COLO668 (cell line): ENCODE data around the gene PPP1R1B.
"Not testable (repeated sequence)": the region's sequence is repeated elsewhere in the genome, so short reads cannot be mapped to it uniquely, and the experiment has no call there.

Source experiments
- DNase-seq: peaks from one replicate; lab custom pipeline; 2025; ENCODE audit not compliant: unreplicated experiment; lab: John Stamatoyannopoulos, UW

The PPP1R1B gene

DNA sequence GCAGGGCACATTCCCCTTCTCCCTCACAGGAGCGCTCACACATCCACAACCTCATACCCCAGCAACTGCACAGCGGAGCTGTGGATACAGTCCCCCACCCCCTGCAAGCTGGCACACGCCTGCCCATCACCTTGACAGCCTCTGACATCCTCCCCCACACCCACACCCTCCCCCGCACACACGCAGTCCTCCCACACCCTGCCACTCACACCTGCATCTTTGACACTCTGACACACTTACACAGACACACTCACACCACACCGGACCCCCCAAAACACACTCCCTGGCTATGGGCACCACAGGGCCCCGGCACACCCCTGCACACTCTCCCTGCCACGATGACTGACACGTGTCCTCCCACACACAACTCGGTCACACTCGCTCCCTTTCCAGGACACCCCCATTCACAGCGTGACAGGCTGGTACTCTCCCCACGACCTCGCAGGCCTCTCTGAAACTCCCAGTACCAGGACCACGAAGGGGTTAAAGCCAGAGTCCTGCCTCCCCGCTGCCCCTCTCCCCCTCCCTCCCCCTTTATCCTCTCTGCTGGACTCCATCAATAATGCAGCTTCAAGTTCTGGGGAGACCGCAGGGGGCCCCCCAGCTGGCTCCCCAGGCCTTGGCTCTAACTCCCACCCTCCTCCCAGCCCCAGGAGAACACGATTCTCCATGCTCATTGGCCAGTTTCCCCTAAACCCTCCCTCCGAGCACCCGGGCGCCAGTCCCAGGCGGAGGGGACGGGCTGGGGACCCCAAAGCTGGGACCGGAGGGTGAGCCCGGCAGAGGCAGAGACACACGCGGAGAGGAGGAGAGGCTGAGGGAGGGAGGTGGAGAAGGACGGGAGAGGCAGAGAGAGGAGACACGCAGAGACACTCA is at the start of gene PPP1R1B:
Gene PPP1R1B, plus strand, starts transcription at position 782 of the 876 bp plus-strand sequence. CDS start 441 bp downstream, outside the sequence.
- no peak for DNase-seq

DNA sequence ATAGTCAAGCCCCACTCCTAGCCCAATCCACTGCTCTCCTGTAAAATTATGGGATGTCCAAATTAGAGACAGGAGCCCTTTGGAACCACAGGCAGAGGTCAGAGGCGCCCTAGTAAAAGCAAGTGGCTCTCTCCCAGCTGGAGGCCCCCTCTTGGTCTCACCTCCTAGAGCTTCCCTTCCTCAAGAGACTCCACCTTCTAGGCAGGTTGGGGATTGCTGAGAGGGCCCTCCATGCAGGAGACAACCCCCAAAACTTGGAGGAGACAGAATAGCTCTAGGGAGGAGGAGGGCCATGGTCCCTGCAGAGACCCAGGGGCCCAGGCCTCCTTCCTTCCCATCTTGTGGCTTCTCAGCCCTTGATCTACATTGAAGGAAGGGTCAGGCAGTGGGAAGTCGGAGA is 48.5 kb upstream of the PPP1R1B start:
- DNase-seq, result no peak

DNA sequence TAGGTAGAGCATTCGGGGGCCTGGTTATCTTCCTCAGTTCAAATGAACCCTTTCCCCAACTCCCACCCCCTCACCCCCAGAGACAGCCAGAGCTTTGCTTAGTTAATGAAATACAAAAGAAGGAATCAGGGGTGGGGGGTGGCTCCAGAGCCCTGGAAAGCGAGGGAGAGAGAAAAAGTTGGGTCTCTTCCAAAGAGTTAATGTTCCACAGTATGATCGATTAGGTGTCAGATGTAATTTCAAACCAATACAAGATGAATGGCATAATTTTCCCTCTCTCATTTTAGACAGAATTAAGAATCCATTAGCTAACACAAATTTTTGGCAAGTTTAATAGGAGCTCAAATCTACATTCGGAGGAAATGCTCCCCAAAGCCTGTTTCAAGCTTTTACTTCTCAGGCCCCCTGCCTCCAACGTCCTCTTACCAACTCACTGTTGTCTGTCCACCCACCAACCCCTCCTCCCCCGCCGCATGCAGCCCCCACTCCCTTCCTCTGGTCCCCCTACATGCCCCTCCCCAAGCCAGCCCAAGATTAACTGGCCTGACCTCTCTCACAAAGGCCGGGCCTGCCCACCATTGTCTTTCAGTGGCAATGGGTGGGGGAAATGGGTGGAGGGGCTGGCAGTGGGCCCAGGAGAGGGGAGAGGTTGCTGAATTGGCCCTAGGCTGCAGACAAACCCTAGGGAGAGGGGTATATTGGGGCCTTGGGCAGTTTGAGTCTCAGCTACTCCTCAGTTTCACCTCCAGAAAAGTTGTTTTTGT is 47.3 kb upstream of the PPP1R1B start:
- DNase-seq, result no peak

DNA sequence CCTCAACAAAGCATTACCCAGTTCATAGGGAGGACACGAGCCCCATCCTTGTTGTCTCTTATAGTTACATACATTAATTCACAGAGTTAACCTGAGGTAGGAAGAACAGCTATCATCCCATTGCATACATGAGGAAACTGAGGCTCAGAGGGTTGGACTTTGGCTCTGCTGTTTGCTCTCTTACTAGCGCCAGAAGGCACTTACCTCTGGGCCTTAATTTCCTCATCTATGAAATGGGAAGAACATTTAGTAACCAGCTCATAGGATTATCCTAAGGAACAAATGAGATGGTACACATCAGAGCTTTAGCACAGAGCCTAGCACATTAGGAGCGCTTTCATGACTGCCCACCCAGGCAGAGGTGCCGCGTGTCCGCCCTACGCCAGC is 46.7 kb upstream of the PPP1R1B start:
- no peak for DNase-seq

DNA sequence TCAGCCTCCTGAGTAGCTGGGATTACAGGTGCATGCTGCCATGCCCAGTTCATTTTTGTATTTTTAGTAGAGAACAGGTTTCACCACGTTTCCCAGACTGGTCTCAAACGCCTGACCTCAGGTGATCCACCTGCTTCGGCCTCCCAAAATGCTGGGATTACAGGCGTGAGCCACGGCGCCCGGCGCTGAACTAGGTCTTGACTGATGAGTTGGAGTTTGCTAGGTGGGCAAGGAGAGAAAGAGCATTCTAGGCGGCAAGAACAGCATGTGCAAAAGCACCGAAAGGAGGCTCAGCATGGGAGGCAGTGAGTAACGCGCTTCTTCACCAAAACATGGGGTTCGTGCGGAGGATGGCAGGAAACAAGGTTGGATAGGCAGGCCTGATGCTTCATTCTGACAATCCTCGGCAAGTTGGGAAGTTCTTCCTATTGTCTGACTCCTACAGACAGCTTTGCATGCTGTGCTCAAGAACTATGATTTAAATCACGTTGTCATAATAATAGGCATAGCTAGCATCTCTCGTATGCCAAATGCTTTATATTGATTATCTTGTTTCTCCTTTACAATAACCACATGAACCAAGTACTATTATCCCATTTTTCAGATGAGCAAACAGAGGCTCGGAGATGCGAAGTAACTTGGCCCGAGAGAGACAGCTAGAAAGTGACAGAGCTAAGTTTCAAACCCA is 45.5 kb upstream of the PPP1R1B start:
- DNase-seq, result no peak

DNA sequence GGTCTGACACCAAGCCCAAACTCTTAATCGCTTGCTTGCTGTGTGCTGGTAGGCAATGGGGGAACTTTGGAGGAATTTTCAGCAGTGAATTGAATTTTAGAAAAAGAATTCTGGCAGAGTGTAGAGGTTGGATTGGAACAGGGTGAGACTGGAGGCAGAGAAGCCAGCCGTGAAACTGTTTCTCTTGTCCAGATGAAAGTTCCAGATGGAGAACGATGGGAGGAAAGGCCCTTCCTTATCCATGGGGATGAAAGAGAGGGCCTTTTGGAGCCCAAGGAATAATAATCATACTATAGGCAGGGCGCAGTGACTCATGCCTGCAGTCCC is 45.0 kb upstream of the PPP1R1B start:
- no peak for DNase-seq

DNA sequence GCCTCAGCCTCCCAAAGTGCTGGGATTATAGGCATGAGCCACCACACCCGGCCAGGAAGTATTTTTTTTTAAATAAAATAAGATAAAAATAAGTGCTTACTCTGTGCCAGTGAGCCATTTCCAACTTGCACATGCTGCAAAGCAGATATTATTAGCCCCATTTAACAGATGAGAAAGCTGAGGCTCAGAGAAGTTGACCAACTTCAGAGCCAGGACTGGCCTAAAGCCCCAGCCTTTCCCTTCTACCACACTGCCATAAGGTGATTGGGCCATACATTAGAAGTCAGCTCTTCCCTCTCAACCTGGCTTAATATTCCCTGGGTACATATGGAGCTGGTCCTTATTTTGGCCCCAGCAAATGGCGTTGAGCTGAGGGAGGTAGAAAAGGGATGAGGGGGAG is 44.1 kb upstream of the PPP1R1B start:
- DNase-seq, result no peak

DNA sequence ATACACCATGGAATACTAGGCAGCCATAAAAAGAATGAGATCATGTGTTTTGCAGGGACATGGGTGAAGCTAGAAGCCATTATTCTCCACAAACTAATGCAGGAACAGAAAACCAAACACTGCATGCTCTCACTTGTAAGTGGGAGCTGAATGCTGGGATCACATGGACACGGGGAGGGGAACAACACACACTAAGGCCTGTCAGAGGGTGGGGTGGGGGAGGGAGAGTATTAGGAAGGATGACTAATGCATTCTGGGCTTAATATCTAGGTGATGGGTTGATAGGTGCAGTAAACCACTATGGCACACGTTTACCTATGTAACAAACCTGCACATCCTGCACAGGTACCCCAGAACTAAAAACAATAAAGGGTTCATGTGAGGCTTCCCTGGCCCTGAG is 36.6 kb upstream of the PPP1R1B start:
- DNase-seq, result not testable (repeated sequence)

DNA sequence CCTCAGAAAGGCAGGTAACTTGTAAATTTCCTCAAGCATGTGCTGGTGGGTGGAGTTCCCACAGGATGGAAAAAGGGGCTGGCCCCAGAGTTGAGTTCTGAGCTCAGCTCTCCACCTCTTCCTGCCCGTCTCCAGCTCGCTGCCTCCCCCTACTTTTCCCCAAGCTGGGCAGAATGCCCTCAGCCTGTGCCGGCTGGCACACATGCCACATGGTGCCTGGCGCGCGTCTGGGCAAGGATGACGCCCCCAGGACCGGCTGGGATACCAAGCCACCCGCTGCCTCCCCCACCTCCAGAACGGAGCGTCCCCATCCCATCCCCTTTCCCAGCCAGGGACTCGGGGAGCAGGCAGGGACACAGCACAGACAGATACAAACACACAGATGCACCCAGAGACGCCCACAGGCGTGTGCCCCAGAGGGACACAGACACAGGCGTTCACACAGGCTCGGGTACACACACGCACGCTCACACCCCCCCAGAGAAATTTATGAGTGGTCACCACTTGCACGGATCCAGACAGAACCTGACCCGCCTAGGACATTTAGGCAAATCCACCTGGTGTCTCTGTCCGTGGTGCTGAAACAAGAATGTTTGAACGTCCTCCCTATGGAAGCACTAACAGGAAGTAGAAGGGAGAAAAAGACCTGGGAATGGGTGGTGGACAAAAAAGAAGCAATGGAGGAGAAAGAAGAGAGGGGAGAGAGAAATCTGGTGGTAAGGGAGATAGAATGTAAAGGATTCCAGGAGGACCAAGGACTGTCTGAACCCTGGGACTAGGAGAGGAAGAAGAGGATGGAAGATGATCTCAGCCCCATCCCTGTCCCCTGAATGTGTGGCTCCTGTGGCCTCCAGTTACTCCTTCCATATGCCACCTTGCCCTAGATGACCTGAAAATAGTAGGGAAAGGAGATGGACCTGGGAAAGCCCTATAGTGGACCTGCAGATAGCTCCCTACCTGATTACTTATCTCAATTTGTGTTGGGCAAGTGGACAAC is 34.5 kb upstream of the PPP1R1B start:
- no peak for DNase-seq

DNA sequence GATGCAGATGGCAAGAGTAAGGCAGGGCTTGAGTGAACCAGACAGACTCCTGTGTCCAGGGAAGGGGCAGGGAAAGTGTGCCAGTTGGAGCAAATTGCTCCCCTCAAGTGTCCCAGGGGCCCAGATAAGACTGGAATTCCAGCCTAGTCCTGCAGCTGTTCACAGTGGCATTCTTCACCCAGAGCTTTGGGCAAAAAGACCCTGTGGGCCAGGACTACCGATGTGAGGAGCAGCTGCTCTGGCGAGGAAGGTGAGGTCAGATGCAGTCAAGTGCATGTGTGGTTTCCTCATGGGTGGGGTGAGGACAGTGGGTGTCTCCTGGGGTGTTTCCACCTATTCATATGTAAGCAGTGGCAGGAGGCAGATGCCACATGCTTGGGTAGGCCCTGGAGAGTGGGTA is 33.4 kb upstream of the PPP1R1B start:
- no peak for DNase-seq

DNA sequence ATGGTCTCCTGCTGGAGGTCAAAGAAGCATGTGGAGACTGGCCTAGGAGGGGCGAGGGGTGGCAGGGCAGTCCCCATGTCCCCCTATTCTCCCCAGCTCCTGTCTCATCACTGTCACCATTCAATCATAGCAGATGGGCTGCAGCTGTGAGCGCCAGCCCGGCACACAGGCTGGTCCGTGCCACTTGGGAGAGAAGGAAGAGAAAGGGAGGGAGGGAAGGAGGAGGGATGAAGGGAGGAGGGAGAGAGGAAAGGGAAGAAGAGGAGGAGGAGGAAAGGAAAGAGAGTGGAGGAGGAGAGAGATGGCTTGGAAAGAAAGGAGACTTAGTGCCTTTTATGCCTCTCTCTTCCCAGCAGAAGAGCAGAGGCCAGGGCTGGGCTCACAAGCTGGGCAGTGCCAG is 31.5 kb upstream of the PPP1R1B start:
- no peak for DNase-seq

DNA sequence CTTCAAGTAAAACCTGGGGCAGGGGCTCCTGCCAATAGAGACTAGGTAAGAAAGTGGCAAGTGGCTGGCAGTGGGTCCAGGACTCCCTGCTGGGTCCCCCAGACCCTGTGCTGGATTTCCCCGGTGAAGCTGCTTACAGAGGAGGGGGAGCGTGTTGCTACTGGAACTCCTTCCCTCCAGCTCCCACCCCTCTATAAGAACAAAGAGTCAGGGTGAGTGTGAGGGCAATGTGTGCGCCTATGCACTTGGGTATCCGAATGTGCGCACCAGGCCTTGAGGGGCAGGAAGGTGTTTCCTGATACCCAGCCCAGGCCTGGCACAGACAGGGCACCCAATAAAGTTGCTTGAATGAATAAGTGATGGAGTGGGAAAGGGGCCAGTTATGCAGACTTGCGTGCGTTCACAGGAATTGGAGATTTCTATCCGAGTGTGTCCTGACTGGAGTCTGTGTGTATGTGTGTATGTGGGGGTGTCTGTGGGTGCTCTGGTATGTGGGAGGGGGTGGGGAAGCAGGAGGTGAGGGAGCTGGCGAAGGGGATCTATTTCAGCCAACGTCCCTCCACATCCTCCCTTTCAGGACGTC is 30.7 kb upstream of the PPP1R1B start:
- no peak for DNase-seq

DNA sequence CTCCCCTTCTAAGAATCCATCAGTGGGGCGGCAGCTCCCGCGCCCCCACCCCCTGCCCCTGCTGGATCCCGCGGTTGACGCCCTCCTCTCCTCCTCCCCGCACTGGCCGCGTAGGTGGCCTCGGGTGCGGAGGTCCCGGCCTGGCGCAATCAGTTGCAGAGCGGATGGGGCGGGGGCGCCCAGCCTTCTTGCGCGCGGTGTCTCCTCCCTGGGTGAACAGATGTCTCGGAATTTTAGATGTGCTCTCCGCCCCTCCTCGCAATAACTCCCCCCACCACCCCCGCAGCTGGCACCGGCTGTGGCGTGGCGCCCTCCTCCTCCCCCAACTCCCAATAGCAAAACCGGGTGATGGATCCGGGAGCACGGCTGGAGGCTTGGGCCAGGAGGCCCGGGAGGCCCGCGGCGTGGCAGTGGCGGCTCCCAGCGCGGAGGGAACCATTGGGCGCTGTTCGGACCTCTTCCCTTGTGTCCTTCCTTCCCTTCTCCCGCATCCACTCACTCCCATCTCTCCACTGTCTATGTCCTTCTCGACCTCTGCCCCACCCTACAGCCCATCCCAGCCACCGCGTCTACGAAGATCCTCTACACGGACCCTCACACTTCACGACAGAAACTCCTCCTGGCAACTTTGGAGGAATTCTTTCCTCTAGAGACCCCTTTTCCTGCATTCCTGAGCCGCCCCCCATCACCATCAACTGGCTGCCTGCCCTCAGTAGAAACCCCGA is 30.0 kb upstream of the PPP1R1B start:
- DNase-seq, result no peak

DNA sequence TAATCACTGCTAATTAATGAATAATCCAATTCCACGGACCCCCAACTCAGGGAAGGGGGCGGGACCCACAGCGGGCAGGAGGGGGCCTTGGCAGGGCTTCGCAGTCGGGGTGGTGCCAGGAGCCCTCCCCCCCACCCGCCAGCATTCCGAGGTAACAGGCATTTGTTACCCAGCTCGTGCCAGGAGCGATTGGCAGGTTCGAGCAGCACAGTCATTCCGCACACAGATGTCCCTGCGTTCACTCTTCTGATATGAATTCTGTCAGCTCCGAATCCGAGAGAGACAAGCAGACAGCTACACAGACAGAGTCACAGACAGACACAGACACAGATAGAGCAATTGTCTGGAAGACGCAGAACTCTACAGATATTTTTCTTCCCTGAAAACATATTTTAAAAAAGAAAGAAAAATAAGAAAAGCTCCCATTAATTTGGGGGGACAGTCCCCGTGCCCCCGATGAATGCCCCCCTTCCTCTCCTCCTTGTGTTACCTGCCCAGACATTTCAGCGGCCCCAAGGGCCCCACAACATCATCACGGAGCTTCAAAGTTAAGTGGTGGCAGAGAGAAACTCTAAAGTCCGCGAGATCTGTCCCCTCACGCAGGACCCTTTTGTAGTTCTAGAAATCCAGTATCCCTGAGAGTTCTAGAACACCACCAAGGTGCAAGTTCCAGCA is 29.2 kb upstream of the PPP1R1B start:
- no peak for DNase-seq

DNA sequence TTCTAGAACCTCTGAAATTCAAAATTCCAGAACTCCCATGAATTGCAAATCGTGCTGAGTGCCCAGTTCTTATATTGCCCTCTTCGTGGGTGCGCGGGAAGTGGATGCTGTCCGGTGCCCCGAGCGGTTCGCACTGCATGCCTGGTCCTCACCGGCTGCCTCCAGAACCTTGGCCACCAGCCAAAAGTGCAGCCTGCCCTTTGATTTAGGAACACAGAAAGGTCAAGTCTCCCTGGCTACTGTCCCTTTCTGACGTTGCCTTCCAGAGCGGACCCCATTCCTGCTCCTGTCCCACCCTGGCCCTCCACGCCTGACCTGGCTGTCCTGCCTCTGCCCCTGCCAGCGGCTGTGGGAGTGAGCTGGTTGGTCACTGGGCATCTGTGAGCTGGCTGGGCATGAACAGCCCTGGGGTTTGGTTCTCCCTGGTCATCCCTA is 28.7 kb upstream of the PPP1R1B start:
- peak; percentile 5 for DNase-seq

DNA sequence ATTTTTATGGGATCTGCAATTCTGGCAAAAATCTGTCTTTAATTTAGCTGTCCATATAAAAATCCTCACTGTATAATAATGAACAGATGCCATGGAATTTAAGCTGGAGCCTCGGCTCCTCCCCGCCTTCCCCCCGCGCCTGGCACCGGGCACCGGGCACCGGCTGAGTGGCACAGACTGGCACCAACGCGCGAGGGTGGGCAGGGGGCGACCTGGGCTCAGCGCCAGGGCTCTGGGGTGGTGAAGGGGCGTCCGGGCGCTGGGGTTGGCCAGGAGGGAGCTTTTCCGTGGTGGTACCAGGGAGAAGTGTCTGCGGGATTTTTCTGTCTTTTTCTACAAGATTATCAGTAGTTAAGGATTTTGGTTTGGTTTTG is 28.1 kb upstream of the PPP1R1B start:
- no peak for DNase-seq

DNA sequence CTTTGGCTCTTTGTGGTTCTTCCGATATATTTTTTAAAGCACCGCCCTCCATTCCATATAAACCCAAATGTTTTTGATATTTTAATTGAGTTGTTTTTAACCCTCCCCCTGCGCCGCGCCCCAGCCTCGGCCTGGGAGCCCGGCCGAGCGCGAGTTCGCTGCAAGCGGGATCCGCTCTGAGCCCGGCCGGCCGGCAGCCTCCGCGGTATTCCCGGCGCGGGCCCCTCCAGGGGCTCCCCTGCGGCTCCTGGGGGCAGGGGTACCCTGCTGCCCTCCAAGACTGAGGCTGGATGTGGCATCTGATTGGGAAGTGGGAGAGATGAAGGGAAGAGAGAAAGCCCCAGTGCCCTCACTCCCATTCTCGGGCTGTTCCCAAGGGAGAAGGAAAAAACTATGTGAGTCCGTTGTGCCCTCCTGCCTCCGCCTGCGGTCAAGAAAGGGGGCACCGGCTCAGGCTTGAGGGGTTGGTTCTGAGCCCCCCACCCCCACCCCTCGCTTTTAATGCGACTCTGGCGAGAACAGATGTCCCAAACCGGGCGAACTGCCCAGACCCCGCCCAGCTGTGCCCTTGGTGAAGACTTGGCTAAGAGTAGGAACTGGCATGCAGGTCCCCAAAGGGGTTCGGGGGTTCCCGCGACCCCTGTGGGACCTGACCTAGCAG is 27.6 kb upstream of the PPP1R1B start:
- no peak for DNase-seq

DNA sequence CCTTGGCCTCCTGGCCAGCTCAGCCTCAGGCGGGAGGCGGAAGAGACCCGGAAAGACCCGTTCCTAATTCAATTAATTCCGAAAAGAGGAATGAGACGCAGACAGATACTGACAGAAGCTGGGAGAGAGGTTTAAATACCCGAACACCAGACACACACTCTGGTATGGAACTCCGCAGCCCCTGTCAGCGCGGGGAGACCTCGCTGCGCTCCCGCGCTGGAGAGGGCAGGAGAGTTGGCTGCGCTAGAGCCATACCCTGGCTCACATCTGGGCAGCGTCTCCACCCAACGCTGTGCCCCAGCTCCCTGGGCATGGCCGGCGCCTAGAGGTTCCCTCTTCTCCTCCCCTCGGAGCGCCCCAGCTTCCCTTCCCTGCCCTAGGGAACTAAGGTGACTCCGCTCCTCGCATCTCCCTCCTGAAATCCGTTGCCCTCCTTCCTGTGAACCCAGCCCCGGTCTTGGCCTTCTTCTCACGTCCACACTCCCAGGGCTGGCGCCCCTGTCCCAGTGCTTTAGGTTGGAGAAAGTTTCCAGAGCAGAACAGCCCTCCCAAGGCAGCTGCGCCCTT is 27.0 kb upstream of the PPP1R1B start:
- DNase-seq, result no peak
